Left forelimb (tissue), 1 donor: ENCODE measurements around the gene AUTS2.

Experiments used
- DNase-seq: peaks from one replicate; pipeline ENCODE4 v3.0.0-alpha.2; 2018; ENCODE audit warnings: low spot score

AUTS2 gene

GRCh38 chr7:69687739-69688433 is 89.6 kb downstream of the AUTS2 start:
- DNase-seq = no peak

- DNase-seq = no peak
These were observed 92.1 kb downstream of the AUTS2 start for GRCh38 chr7:69690329-69690728.

GRCh38 chr7:69691327-69691726 is 93.1 kb downstream of the AUTS2 start:
- no peak for DNase-seq

- DNase-seq = no peak
These were observed 93.5 kb downstream of the AUTS2 start for GRCh38 chr7:69691734-69692133.

GRCh38 chr7:69692611-69693010 is 94.3 kb downstream of the AUTS2 start:
- no peak for DNase-seq

GRCh38 chr7:69693042-69693441 is 94.8 kb downstream of the AUTS2 start:
- DNase-seq = no peak

GRCh38 chr7:69696054-69696591 is 97.8 kb downstream of the AUTS2 start:
- no peak for DNase-seq

GRCh38 chr7:69696686-69697685 is 98.7 kb downstream of the AUTS2 start:
- DNase-seq = no peak

GRCh38 chr7:69698109-69698825 is 100.0 kb downstream of the AUTS2 start:
- DNase-seq = no peak

- DNase-seq = no peak
These were observed 101.7 kb downstream of the AUTS2 start for GRCh38 chr7:69699931-69700330.

GRCh38 chr7:69700331-69700730 is 102.1 kb downstream of the AUTS2 start:
- no peak for DNase-seq

- DNase-seq = no peak
These were observed 103.0 kb downstream of the AUTS2 start for GRCh38 chr7:69701288-69701687.

- DNase-seq = no peak
These were observed 104.1 kb downstream of the AUTS2 start for GRCh38 chr7:69702357-69702756.

GRCh38 chr7:69703099-69703498 is 104.8 kb downstream of the AUTS2 start:
- no peak for DNase-seq

- DNase-seq = no peak
These were observed 107.8 kb downstream of the AUTS2 start for GRCh38 chr7:69706070-69706469.

GRCh38 chr7:69708857-69709256 is 110.6 kb downstream of the AUTS2 start:
- no peak for DNase-seq

GRCh38 chr7:69710768-69711438 is 112.6 kb downstream of the AUTS2 start:
- DNase-seq = no peak

- DNase-seq = no peak
These were observed 116.8 kb downstream of the AUTS2 start for GRCh38 chr7:69714886-69715576.

- no peak for DNase-seq
These were observed 118.9 kb downstream of the AUTS2 start for GRCh38 chr7:69717221-69717620.

GRCh38 chr7:69719717-69720116 is 121.4 kb downstream of the AUTS2 start:
- DNase-seq = no peak

GRCh38 chr7:69722843-69723242 is 124.6 kb downstream of the AUTS2 start:
- DNase-seq = no peak
